AG10803 (cell line): ENCODE results near the gene PODXL2.

Experiments
- DNase-seq: peaks from one replicate; pipeline ENCODE4 v3.0.0; 2010; ENCODE audit warnings: low read depth
- H3K4me3 ChIP-seq: 2 replicates; pipeline ENCODE4 v1.5.1; 2011; ENCODE audit warnings: mild to moderate bottlenecking, low read length, control low read depth
- CTCF ChIP-seq: conservative IDR thresholded peaks from 2 replicates; pipeline ENCODE4 v1.5.1; 2011; ENCODE audit warnings: mild to moderate bottlenecking, low read length, control low read depth, inconsistent platforms

The PODXL2 gene

GRCh38 chr3:127644641-127645370 is 15.8 kb downstream of the PODXL2 start:
- H3K4me3 ChIP-seq: no peak overlapping the region
- no peak for TF ChIP-seq CTCF
- no peak for DNase-seq

- TF ChIP-seq CTCF: no peak
- no peak overlapping the region for H3K4me3 ChIP-seq
- DNase-seq: no peak
Measured at GRCh38 chr3:127645371-127646015, 16.5 kb downstream of the PODXL2 start.

GRCh38 chr3:127646501-127647046 is 17.6 kb downstream of the PODXL2 start:
- no peak for DNase-seq

GRCh38 chr3:127647166-127647844 is 18.3 kb downstream of the PODXL2 start:
- DNase-seq: no peak
- no peak overlapping the region for H3K4me3 ChIP-seq
- no peak for TF ChIP-seq CTCF

More at GRCh38 chr3:127646501-127647046, 17.6 kb downstream of the PODXL2 start:
- no peak overlapping the region for H3K4me3 ChIP-seq
- no peak for TF ChIP-seq CTCF

GRCh38 chr3:127647845-127648204 is 18.8 kb downstream of the PODXL2 start:
- no peak for TF ChIP-seq CTCF
- DNase-seq: no peak
- no peak overlapping the region for H3K4me3 ChIP-seq

GRCh38 chr3:127650236-127650635 is 21.3 kb downstream of the PODXL2 start:
- DNase-seq: no peak
- no peak overlapping the region for H3K4me3 ChIP-seq
- TF ChIP-seq CTCF: no peak
